ENCODE results near the gene CD63. TPM values are rescaled to one million over a fixed set of nuclear protein-coding genes. Genes with fewer than 3 reads are reported as not detected.

Gene CD63
- total RNA-seq, 1 experiment from 2014 or later, result 1,197 TPM

DNA sequence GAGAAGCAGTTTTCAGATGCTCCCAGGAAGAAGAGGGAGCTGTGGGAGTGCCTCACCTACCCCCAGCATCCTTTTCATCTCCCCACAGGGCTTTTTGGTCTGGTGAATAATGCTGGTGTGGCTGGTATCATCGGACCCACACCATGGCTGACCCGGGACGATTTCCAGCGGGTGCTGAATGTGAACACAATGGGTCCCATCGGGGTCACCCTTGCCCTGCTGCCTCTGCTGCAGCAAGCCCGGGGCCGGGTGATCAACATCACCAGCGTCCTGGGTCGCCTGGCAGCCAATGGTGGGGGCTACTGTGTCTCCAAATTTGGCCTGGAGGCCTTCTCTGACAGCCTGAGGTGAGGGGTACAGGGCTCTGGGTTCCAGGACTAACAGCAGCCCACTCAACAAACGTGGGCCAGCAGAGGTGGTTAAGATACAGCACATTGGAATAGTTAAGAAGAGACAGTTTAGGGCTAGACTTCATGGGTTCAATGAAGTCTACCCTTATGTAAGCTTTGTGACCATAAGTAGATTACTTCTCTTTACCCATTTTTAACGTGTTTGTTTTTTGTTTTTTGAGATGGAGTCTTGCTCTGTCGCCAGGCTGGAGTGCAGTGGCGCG is 7.1 kb downstream of the CD63 start:
- no peak for DNase-seq (ENCODE audit: low spot score)

DNA sequence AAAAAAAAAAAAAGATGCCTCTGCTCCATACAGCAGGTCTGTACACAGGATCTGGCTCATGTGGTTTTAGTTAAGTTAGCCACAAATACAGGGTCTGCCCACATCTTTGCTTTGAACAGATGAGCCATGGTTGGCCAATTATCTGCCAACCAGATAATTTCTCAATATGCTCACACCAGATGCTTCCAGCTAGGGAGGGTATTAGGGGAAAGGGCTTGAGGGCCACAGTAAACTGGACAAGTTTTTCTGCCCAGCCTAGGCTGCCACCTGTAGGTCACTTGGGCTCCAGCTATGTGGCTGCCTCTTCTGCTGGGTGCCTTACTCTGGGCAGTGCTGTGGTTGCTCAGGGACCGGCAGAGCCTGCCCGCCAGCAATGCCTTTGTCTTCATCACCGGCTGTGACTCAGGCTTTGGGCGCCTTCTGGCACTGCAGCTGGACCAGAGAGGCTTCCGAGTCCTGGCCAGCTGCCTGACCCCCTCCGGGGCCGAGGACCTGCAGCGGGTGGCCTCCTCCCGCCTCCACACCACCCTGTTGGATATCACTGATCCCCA is 7.8 kb downstream of the CD63 start:
- DNase-seq (ENCODE audit: low spot score), result peak; percentile 91

DNA sequence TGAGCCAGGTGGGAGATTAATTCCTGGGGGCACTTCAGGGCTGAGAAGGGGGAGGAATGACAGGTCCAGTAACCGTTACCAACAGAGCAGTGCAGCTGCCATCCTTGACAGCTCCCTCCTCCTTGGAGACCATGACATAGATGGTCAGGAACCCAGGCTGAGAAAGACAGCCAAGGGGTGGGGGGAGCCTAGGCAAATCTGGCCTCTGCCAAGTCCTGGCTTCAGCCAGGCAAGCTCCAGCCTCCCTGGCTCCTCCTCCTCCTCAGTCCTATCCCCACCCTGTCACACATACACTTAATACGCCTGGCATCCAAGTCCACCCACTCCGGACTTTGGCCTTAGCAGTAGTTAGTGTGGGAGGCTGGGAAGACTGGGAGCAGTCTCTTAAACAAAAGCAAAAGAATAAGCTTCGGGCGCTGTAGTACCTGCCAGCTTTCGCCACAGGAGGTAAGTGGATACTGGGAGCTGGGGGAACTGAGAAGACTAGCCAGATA is 8.7 kb downstream of the CD63 start, which contains the start of gene RDH5:
RDH5 (plus strand) TSS at position 323 of the 494 bp plus-strand sequence. CDS start 792 bp downstream, outside the sequence.
- peak; percentile 46 for DNase-seq (ENCODE audit: low spot score)

DNA sequence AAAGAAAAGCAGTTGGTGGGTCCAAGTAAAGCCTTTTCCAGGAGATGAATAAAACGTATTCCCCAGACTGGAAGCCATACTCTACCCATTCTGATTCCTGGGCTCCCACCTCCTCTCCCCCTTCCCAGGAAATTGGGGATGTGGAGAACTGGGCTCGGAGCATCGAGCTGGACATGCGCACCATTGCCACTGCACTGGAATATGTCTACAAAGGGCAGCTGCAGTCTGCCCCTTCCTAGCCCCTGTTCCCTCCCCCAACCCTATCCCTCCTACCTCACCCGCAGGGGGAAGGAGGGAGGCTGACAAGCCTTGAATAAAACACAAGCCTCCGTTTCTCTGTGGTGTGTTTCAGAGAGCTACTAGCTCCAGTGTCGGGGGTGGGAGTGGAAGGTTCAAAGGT is 9.4 kb downstream of the CD63 start:
- DNase-seq (ENCODE audit: low spot score), result no peak

DNA sequence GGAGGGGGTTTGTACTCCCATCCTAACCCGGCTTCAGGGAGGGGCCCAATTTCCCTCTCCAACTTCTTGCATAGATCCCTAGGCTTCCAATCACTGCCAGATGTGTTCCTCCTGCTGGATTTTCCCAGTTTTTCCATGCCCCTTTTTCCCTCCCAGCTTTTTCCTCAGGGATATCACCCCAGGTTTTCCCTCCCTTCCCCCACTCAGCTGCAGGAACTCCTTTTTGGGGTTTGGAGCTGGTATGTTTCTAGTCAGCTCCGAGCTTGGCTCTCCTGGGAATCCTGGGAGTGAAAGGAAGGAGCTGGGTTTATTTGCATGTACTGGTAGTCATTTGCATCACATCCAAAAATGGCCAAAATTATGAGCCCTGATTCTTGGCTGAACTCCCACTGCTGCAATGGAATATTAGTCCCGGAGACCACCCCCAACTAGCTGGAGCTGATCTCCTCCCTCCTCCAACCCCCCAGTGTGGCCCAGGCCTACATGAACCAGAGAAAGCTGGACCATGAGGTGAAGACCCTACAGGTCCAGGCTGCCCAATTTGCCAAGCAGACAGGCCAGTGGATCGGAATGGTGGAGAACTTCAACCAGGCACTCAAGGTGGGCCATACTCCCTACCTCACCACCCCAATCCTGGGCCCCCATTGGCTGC is 10.1 kb downstream of the CD63 start:
- DNase-seq (ENCODE audit: low spot score), result no peak

DNA sequence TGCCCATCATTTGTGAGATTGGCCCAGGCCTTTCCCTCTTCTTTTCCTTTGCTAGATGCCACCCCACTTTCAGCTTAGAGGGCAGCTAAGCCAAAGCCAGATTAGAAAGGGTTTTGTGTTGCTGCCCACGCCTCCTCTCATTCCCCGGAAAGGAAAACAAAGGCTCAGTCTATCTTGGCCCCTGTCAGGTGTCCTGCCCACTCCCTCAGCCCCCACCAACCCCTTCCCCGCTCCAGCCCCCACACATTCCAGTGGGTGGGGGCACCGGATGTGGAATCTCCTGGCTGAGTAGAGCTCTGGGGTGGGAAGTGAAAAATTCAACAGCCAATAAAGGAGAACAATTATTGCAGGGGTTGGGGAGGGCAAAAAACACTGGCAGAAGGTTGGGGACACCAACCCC is 10.8 kb downstream of the CD63 start:
- no peak for DNase-seq (ENCODE audit: low spot score)

DNA sequence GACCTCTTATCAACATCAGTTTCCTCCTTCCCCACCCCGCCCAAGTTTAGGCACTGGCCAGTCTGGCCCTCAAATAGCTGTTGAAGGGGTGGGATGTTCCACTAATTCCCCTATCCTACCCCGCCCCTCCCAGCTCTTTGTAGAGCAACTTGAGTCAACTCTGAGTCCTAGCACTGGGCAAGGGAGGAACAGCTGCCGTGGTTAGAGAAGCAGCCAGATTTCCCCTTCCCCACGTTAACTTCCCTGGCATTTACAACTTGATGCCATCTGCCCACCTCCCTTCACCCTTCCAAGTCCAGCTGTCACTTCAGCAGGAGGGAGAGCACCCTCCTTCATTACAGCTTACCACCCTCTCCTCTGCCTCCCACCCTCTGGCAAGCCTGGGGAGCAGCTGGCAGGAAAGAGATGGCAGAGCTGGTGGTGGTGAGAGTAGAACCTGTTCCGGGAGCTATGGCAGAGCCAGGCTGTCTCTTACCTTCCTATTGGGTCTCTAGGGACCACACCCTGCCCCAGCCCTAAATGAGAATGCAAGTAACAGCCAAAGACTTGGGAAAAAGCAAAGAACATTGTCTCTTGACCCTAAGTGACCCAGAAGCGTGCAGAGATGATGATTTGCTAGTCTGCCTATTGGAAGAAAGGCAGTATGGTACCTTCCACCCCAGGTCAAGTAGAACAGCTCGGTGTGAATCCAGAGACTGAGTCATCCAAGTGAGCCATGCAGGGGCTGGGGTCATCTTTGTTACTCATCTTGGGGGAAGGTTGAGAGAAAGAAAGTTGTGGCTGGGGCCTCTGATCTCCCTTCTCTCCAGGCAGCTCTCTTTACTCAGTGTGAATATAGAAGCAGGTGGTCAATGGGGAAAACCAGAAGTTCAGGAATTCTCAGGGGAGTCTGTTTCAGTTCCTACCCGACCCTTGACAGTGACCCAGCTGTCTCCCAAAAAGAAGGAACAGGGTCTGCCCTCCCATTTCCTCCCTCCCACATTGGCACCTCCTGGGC is 11.5 kb downstream of the CD63 start:
- no peak for DNase-seq (ENCODE audit: low spot score)

DNA sequence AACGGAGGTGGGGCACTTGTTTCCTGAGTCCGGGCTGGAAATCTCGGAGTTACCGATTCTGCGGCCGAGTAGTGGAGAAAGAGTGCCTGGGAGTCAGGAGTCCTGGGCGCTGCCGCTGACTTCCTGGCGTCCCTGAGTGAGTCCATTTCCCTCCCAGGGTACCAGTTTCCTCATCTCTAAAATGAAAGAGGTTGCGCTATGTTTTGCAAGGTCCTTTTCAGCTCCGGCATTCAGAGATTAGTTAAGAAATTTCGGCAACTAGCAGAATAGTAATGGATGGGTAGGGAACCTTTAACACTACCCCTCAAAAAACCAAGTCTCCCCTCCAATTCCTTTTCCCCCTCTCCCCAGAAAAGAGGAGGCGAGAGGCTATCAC is 12.2 kb downstream of the CD63 start:
- no peak for DNase-seq (ENCODE audit: low spot score)

DNA sequence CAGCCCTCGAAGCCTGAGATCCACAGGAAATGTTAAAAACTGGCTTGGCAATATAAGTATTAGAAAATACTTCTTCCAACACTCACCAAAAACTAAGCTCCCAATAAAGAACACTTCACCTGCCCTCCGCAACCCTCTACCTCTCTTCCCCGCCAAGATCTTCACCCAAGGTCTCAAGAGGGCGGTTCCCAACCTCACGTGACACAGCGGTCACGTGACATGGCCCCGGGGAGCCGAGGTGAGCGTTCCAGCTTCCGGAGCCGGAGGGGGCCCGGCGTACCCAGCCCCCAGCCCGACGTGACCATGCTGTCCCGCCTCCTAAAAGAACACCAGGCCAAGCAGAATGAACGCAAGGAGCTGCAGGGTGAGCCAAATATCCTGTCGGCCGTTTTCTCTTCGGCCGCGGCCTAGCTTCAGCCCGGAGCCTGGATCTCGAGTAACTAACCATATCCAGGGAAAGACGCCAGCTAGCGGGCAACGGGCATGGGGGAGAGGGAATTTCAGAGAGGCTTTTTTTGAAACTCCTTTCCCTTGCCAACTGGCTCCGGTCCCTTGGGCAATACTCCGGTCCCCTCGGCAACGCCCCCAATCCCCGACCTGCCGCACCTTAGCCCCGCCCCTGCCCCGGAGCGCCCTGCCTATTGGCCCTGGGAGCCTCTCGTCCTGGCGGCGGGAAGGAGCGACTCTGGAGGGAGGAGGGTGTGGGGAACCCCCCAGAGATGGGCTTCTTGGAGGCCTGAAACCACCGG is 12.8 kb downstream of the CD63 start, which contains the start of gene BLOC1S1:
BLOC1S1 (plus strand) TSS at position 214 of the 749 bp plus-strand sequence; CDS start at position 220, 6 bp downstream.
- peak; percentile 91 for DNase-seq (ENCODE audit: low spot score)

DNA sequence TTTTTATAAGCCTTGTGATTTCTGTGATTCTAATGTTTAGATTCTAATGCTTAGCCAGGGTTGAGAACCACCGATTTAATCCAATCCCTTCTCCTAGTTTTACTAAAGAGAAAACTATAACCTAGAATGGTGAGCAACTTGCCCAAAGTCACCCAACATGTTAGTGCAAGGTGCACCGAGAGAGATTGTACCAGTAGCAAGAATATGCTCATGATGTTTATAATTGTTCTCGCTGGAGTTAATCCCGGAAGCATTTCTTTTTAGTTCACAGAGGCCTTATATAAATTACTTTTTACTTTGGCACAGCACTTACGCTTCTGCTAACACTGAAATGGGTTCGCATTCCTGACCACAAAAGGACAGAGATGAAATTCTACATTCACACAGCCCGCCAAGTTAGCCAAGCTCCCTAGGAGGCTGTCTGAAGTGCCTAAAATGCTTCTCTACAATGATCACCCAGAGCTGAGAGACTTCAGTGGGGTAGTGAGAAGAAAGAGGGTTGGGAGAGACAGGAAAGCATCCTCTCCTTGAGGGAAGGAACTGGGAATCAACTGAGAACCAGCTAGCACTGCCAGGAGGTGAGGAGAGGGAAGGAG is 13.5 kb downstream of the CD63 start:
- DNase-seq (ENCODE audit: low spot score), result no peak

DNA sequence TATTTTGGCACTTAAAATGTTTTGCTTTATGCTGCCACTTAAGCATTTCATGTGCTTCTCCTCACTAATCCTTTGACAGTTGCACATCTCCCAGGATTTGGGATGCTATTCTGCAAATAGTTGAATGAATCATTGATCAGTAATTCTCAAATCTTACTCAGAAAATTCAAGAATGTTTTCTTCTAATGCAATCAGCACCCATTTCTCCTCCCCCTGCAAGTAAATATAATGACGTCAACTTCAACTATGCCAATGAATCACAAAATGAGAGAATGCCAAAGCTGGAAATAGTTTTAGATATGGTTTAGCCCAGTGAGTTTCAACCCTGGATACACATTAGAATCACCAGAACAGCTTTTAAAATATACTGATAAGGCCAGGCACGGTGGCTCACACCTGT is 15.1 kb downstream of the CD63 start:
- DNase-seq (ENCODE audit: low spot score), result no peak

DNA sequence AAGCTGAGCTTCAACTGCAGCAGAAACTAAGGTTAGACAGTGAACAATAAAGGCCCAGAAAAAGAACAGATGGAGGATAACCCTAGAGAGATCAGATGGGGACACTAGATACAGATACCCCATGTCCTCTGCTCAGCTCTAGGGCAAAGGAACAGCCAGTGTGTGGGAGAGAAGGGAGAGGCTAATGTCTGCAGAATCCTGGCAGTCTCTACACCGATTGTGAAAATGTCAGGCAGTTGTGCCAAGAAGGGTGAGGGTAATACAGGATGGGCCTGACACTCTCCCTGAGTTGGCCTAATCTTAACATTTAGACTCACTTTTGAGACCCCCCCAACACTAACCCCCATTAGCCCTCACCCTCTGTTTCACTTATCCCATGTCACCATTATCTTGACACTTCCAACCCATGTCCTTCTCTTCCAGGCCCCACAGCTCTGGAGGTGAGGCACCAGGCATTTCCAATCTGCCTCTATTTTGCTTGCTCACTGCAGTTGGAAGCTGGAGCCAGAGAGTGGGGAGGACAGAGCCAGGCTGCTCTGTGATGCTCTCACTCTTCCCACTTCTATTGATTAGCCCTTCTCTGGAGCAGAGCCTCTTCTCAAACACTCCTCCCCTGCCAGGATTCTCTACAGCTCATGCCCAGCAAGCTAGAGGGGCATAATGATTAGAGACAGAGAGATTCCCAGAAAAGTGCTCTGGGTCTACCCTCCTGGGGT is 16.0 kb downstream of the CD63 start:
- no peak for DNase-seq (ENCODE audit: low spot score)

DNA sequence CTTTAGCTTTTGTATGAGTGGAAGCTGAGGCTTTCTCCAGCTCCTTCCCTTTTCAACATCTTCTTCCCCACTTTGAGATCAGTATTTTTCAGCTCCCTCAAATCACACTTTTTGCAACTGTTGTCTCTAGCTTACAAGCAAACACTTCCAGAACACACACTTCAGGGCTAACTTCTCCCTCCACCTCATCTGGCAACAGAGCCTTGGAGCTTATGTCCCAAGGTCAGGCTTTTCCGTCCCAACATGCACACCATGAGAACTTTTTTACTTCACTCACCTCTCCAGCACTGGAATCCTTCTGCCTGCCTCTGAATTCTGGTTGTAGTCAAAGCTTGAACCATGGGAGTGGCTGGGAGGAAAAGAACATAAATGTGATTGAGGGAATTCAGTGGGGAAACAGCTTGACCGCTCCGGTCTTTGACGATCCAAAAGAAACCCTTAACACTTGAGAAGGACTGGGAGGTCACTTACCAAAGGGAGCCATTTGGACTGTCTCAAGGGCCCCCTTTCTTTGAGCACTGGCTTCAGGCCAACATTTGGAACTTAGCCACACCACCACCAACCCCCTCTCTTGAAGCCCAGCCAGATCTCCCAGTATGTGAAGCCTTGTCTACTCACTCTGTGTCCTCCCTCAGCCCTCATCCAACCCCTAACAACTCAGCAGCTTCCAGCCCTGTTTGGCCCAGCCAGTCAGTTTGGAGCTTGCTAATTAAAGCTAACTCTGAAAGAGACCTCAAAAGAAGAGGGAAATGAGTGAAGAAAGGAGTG is 16.8 kb downstream of the CD63 start:
- DNase-seq (ENCODE audit: low spot score), result no peak

DNA sequence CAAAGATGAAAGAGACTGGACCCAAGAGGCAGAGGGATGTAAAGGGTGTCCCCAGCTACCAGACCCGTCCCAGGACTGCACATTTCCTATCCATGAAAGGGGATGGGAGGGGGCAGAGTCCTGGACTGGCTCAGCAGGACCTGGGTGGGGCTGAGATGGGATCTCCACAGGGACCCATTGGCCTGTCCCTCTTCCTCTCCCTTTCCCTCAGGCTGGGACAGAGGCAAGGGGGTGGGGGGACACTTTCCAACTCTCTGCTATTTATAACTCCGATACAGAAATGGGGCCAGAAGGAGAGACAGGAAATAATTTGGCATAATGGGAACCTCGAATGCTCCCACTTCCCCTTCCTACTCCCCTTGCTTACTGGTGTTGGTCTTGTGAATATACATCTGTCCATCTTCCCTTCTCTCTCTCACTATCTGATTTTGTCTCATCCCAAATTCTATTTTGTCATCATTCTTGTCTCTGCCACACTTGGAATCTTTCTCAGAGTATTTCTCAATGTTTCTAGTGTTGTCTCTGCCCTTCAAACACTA is 20.0 kb downstream of the CD63 start:
- no peak for DNase-seq (ENCODE audit: low spot score)

DNA sequence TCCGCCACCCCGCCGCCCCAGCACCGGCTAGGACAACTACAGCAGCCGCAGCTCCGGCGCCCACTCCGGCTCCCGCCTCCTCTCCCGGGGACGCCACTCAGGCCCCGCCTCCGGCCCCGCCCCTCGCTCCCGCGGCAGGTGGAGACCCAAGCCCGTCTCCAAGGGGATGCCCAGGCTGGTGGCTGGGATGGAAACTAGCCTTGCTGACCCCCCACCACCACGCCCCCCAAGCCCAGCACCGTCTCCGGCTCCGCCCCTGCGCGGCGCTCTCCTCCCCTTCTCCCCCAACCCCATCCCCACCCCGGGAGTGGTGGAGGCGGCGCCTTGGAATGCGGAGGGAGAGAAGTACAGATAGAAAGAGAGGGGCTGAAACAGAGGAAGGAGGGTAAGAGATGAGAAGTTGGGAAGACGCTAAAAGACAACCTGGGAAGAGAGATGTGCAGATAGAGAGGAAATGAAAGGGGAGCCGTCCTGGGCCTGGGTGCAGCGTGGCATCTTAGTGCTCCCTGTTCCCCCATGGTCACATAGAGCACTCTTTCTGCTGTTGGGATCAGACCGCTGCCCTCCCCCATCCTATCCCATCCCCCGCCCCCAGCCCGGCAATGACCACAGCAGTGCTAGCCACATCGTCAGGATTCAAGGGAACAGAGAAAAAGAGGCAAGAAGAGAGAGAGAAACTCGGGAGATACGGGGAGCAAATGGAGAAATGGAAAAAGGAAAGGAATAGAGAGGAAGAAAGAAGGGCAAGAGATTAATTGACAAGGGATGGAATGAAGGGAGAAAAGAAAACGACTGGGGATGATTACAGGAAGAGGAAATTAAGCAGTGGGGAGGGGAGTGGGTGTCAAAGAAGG is 20.7 kb downstream of the CD63 start, which contains the start of gene ITGA7:
ITGA7 (minus strand) TSS at position 64 of the 854 bp plus-strand sequence. CDS start 222 bp downstream, outside the sequence.
- DNase-seq (ENCODE audit: low spot score), result no peak

DNA sequence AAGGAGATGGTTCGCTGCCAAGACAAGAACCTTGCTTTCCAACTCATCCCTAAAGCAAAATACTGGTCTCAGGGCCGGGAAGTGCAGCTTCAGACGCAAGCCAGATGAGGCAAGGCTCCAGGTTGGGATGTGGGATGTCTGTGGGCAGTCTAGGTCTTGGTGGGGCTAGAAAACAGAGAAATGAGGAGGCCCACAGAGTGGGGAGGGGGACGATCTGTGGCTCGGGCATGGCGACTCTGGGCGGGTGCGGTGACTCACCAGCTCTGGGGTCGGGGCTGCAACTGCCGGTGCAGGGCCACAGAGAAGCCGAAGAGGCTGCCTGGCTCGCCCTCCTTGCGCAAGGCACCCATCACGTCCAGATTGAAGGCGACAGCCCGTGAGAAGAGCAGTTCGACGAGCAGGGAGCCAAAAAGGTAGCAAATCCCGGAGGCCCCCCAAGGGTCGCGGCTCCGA is 21.6 kb downstream of the CD63 start:
- no peak for DNase-seq (ENCODE audit: low spot score)

DNA sequence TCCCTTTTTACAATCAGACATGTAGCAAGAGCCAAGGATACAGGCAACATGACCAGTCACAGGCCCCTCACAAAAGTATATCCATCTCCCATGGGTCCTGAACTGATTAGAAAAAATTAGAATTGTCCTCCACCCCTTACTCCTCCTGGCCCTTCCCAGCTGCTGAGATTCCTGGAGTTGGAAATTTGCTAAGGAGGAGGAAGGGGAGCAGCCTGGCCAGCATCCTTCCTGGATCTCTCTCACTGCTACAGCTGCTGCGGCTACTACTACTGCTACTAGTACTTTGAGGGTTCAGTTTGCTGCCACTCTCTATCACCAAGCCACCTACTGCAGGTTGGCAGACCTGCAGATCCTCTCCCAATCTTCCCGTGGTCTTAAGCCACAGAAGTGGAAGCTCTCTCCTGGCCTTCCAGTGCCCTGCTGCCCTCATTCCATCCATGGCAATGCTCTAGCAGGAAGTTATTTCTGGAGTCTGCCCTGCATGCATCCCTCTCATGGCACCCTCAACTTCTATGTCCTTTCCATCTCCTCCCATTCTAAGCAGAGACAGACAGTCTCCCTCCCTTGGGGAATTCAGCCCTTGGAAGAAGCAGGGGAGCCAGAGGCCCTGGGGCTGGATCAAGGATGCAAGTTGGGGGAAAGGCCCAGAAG is 22.1 kb downstream of the CD63 start:
- no peak for DNase-seq (ENCODE audit: low spot score)
